GM21576 (cell line): ENCODE data around the gene WRAP53.

Experiments used
- ATAC-seq: cut with Tn5 transposase; IDR thresholded peaks from one replicate; pipeline ENCODE4 v1.9.1; 2021; ENCODE audit warnings: mild to moderate bottlenecking, moderate library complexity; ENCODE audit not compliant: unreplicated experiment

The WRAP53 gene

DNA sequence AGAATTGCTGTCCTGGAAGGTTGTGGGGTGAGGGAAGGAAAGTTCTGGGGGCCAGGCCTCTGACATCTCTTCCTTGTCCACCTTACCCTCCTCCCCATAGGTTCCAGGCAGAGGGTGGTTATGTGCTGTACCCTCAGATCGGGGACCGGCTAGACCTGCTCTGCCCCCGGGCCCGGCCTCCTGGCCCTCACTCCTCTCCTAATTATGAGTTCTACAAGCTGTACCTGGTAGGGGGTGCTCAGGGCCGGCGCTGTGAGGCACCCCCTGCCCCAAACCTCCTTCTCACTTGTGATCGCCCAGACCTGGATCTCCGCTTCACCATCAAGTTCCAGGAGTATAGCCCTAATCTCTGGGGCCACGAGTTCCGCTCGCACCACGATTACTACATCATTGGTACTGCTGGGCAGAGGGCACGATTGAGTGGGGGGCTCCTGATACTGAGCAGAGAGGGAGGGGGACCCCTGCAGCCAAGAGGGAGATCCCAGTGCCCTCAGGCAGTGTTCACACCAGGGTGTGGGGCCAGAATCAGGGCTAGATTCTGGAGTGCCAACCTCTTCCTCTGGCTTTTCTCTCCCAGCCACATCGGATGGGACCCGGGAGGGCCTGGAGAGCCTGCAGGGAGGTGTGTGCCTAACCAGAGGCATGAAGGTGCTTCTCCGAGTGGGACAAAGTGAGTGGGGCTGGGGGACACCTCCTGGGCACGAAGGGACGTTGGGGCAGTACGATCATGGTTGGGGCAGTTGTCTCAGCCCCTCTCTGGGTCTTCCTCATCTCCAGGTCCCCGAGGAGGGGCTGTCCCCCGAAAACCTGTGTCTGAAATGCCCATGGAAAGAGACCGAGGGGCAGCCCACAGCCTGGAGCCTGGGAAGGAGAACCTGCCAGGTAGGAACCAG lies 19.8 kb downstream of the WRAP53 start:
- ATAC-seq = no peak

DNA sequence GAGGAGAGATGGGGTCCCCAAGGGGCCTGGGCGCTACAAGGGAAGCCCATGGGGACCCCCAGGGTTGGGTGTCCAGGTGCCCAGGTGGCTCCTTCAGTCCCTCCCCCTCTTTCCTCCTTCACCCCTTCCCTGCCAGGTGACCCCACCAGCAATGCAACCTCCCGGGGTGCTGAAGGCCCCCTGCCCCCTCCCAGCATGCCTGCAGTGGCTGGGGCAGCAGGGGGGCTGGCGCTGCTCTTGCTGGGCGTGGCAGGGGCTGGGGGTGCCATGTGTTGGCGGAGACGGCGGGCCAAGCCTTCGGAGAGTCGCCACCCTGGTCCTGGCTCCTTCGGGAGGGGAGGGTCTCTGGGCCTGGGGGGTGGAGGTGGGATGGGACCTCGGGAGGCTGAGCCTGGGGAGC lies 20.8 kb downstream of the WRAP53 start:
- no peak for ATAC-seq

DNA sequence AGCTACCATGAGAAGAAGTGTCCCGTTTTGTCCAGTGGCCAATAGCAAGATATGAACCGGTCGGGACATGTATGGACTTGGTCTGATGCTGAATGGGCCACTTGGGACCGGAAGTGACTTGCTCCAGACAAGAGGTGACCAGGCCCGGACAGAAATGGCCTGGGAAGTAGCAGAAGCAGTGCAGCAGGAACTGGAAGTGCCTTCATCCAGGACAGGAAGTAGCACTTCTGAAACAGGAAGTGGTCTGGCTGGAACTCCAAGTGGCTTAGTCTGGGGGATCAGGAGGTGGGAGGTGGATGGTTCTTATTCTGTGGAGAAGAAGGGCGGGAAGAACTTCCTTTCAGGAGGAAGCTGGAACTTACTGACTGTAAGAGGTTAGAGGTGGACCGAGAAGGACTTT lies 22.0 kb downstream of the WRAP53 start:
- no peak for ATAC-seq

DNA sequence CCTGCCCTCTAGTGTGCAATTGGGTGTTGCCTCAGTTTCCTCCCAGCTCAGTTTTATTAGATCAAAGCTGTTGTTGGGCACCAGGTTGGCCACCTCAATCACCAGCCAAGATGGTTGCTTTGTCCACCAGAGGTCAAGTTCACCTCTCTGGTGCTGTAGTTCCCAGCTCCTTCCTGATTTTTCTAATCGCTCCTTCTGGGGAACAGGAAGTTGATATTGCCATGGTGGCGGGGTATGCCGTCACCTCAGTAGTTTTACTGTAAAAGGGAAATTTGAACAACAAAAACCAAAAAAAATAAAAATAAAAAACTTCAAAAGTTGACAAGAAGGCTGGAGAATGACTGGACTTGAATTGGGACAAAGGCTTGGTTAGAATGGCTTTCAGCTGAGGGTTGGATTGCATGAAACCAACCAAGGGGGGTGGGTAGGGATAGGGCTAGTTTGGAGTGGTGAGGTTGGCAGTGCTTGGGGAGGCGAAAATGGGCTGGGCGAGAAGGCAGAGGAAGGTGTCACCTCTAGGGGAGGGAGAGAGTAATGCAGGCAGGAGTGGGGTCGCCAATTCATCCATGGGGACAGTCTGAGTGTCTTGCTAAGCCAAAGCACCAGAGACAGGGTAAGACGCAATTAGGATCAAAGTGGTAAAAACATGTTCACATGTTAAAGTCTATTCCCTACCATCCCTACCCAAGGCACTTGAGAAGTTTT lies 22.9 kb downstream of the WRAP53 start:
- ATAC-seq = no peak

DNA sequence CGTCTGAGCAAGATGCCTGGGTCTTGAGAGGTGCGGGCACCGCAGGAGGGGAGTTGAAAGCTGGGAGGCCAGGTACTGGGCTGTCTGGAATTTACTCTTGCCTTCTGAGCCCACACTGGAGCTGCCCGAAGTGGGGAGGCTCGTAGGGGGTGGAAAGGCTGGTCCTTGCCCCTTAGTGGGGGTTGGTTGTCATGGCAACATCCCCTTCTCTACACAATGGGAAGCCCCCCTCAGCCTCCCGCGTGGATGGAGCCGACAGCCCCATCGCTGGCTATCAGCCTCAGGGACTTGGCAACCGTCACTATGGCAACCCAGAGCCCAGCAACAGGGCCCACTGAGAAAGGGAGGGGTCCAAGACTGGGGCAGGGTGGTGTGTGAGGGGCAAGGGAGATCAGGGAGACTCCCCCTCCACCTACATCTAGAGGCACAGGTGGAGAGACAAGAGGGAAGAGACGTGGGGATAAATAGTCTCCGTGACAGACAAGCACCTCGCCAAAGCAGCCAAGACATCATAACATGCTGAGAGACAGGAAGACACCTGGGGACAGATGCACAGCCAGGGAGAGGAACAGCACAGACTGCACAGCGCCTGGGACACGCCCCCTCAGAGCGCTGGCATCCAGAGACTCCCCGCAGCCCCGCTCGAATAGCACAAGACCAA lies 24.0 kb downstream of the WRAP53 start:
- ATAC-seq = no peak

DNA sequence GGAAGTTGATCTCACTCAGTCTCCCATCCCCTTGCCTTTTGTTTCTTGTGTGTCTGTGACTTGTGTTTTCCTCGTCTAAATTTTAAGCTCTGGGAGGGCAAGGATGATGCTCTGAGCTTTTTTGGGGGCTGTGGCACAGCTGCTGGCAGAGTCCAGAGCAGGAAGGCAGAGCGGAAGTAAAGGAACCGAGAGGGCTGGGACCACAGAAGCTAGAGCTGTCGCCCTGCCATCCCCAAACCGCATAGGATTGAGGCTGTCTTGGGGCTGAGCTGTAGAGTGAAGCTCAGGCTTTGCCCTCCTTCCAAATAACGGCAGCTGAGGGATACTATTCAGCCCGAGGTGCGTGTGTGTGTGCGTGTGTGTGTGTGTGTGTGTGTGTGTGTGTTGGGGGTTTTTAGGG lies 25.5 kb downstream of the WRAP53 start:
- ATAC-seq = no peak

DNA sequence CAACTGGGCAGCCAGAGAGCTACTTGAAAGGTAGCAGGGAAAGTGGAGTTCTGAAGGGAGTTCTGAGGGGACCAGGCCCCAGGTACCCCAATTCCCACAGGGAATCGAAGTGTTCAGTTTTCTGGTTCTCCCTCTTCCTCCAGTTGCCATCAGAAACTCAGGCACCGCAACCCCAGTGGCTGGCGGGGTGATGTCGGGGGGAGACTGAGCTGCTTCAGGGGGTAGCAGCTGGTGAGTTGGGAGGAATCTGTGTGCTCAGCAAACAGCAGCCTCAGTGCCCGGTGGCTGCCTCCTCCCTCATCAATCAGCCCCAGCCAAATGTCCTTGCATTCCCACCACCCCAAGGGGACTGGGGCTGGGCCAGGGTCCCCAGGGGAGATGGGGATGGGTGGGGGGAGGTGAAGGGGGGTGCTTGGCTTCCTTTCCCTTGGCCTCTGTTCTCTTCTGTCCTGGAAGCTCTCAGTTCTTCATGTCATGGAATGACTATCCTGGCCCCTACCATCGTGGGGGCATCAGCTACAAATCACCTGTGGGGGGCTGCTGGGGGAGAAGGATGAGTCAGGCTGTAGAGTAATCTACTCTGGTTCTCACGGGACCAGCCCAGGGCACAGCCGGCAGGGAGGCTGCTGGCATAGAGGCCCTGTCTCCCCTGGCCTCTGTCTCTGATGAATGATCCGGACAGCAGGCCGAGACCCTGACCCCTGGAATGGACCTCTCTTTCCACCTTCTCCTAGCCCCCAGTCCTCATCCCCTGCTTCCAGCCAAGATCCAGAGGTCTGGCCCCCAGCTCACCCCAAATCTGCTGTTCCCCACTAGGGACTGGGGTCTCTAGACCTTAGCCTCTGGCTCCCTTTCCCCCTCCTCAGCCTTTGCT lies 26.7 kb downstream of the WRAP53 start:
- ATAC-seq = no peak

DNA sequence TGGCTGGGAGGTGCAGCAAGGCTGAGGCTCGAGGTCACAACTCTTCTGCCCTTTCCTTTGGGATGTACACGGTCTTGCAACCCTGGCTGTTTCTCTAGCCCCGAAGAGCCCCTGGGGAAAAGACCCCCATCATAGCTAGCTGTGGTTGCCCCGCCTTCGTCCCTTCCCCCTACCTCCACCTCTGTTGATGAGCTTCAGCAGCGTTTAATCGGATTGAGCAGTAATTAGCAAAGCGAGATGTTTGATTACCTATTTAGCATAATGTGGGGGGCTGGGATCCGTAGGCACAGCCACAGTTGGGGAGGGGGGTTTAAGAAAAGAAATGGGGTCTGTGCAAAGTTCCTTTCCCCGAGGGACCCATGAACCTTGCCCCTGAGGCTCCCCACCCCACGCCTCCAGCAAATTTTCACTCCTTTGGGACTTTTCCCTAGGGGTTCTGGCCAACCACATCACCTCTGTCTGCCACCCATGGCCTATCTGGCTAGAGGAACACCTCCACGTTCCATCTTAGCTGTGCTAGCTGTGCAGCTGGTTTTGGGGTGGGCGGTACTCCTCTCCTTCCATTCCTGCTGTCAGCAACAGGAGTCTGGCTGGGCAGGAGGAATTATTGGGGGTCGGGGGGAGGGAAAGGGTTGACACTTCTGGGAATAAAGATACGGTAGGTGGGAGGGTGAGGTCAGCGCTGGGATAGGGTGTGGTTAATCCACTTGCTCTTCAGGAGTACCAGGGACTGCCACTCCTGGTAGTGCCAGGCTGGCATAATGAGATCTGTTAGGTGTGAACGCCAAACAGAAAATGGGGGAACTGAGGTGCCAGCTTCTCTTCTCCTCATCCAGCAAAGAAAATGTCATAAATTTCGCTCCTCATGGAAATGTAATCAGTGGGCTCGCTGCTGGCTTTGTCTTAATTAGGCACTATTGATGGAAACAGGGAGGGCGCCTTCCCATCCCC lies 27.9 kb downstream of the WRAP53 start:
- no peak for ATAC-seq

DNA sequence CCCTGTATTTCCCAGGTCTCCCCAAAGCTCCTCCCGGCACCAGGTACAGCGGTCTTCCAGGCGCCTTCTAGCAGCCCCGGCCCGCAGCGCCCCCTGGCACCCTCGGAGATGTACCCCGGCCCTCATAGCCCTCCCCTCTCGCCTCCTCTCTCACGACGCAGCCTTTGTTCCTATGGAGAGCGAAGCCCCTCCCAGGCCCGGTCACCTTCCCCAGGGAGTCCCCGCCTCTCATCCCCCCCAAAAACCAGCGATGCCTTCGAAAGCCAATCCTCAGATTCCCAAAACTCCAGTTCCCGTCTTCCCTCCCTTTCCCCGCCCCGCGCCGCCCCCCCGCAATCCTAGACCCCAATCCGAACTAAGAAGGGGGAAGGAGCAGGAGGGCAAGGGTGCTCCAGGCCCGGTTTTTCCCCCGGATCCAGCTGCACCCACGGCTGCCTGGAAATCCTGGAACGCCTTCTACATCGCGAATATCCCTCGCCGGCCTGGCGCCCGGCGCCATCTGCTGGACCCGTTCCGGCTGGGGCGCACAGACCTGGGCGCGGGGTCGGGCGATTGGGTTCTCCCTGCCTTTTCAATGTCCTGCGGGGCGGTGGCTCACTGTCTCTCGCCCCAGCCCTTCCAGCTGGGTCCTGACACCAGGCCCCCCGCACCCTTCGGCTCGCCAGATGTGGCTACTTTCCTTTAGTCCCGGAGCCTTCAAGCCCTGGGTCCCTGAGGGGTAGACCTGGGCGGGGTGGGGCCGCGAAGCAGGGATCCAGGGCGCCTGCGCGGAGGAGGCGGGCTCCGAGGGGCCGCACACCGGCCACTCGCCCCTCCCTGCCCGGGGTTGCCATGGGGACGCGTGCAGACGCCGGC lies 28.9 kb downstream of the WRAP53 start, which contains the start of gene DNAH2:
Gene DNAH2 (plus strand): TSS at position 844 of the 855 bp plus-strand sequence. CDS start 1,991 bp downstream, outside the sequence.
- ATAC-seq = no peak

DNA sequence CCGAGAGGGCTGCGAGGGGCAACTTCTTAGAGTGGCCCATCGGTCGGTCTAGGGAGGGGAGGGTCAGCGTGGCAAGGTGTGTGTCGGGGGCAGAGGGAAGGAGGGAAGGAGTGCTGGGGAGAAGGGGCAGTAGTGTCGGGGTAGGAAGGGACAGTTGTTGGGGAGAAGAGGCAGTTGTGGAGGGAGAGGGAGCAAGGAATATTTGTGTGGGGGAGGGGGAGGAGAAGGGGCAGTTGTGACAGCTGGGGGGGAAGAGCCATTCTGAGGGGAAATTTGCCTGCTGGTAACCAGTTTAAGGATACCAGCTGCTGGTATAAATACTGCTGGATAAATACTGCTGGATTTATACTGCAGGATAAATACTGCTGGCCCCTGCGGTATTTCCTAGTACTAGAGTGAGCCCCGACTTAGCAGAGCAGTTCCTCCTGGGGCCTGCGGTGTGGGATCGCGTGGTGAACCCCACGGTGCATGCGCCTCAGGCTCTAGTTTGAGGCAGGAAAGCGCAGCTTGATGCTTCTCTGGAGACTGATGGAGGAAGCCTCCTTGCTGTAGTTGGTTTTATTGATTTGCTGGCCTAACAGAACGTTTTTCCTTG lies 29.6 kb downstream of the WRAP53 start:
- ATAC-seq = no peak

DNA sequence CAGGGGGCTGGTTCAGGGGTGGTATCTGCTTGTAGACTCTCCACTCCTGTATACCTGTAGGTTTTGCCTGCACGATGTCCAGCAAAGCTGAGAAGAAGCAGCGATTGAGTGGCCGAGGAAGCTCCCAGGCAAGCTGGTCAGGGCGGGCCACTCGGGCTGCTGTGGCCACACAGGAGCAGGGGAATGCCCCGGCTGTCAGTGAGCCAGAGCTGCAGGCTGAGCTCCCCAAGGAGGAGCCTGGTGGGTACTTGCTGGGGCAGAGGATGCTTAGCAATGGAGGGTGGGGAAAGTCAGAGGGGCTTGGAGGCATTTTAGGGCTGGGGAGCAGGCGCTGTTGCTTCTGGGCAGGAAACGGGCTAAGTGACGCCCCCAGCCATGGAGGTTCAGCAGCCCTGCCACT lies 31.4 kb downstream of the WRAP53 start:
- ATAC-seq = no peak

DNA sequence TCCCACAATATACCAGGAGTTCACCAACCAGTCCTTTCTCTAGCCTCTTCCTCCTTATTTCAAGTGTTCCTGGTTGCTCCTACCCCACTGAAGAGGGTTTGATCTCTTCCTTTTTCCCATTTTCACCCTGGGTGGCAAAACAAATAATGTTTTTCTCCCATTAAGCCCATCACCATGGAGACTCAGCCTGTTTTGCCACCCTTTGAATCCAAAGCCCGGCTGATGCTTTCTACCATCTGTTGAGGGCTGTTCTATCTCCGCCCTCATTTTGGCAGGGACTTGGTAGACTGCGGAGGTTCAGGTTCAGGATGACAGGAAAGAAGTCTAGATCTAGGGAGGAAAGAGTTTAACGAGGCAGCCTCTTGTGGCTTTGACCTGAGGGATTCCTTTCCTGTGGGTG lies 31.8 kb downstream of the WRAP53 start:
- no peak for ATAC-seq

DNA sequence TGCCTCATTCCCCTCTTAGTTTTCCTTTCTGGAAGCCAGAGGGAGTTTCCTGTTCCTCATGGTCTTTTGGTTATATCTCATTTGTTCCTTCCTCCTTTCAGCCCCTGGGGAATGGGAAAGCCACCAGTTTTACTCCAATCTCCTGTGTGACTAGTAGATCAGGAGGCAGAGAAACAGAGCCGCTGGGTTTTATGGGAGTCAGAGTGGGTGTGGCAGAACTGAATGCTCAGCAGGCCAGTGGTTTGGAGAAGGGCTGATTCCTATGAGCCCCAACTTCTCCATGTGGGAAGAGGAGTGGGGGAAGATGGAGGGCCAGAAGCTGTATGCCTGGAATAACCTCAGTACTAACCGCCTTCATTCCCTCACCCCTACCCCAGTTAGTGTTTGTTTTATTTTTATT lies 33.3 kb downstream of the WRAP53 start:
- no peak for ATAC-seq

DNA sequence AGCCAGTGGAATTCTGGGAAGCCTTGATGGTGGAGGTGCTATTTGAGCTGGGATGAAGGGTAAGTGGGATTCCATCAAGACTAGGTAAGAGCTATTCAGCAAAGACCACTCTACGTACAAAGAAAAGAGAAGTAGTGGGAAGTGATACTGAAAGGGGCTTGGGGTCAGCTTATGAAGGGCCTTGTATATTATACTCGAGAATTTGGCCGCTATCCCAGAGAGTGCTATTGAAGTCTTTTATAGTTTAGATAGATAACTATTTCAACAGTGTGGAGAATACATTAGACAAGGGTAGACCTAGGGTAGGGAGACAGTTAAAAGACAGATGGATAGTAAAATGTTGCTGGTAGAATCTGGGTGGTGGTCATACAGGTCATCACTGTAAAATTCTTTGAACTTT lies 39.6 kb downstream of the WRAP53 start:
- ATAC-seq = no peak

DNA sequence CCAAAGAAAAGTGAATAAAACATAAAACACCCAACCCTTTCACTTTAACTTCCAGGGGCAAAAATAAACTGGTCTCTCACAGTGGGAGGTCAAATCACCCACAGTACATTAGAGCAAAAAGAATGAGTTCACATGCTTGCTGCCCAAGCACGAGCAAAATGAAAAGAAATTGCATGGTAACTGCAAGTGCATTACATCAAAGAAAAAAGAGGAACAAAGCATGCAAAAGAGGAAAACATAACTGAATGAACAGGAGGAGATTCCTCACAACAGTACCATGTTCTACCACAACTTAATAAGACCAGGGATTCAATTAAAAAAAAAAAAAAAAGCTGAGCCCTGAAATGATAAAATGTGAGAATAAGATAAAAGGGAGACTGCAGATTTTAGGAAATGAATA lies 41.5 kb downstream of the WRAP53 start:
- ATAC-seq = no peak

DNA sequence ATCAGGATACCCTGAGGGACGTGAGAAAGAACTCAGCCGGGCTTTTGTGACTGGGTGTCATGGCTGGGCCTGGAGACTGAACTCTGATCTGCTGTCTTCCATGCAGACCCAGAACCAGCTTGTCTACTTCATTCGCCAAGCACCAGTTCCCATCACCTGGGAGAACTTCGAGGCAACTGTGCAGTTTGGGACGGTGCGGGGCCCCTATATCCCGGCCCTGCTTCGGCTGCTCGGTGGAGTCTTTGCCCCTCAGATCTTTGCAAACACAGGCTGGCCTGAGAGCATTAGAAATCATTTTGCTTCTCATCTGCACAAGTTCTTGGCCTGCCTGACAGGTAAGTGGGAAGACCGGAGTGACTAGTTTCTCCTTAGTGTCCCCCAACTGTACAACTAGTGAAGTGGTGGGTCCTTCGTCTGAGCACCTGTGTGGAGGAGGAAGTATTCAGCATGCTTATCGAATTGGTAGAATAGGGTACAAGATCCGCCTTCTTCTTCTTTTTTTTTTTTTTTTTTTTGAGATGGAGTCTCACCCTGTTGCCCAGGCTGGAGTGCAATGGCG lies 44.8 kb downstream of the WRAP53 start:
- ATAC-seq = no peak

DNA sequence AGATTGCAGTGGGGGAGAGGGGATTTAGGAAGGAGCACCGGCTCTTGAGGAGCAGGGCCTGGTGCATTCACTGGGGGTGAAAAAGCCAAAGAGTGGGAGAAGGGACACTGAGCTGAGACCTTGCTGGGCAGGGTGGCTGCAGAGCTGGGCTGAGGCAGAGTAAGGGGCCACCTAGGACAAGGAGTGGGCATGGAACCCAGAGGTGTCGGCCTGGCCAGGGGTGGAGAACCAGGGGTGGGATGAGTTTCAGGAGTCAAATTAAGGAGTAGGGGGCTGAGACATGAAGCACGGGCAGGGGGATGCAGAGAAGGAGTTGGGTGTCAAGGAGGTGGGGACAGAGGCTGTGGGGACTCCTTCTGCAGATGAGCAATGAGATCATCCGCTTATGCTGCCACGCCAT lies 49.3 kb downstream of the WRAP53 start:
- ATAC-seq = no peak

DNA sequence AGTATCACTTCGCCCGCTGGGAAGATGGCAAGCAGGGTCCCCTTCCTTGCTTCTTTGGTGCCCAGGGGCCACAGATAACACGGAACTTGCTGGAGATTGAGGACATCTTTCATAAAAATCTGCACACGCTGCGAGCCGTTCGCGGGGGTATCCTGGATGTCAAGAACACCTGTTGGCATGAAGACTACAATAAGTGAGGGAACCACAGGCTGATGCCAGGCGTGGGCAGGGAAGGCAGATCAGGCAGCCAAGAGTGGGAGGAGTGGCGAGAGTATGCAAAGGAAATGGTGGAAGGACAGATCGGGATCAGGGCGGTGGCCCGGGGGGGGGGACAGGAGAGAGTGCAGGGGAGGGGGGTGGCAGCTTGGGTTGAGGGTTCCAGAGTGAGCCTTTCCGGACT lies 51.5 kb downstream of the WRAP53 start:
- ATAC-seq = no peak
